GM12878 (cell line): ENCODE results near the gene COQ4. TPM values are rescaled to one million over a fixed set of nuclear protein-coding genes. Genes with fewer than 3 reads are reported as not detected.

ENCODE experiments used
- ATAC-seq: fragments of 200-7000 bp; cut with Tn5 transposase; 3 replicates; pipeline ENCODE4 v1.9.1; 2020; ENCODE audit warnings: mild to moderate bottlenecking, moderate library complexity
- BruUV-seq: library from RNA; stranded (reverse); fragments of 400-500 nt; replicated peaks from 2 replicates; lab custom pipeline; 2021; lab: Mats Ljungman, UMichigan
- CTCF ChIA-PET: fragments of 300-600 bp; sonication (Branson Sonifier 250); formaldehyde crosslinking; extraction: SDS; loops from one replicate; lab custom pipeline; 2021; ENCODE audit warnings: inconsistent platforms; lab: Yijun Ruan, JAX
- POLR2A ChIA-PET: fragments of 350-600 bp; formaldehyde crosslinking; extraction: SDS; loops from one replicate; lab custom pipeline; 2021; ENCODE audit warnings: inconsistent platforms; lab: Charles Lee
- RAD21 ChIA-PET: fragments of 300-600 bp; sonication (Branson Sonifier 250); formaldehyde crosslinking; loops from one replicate; lab custom pipeline; 2023; ENCODE audit warnings: antibody characterized with exemption; ENCODE audit not compliant: unreplicated experiment; lab: Charles Lee
- SMC1A ChIA-PET: fragments of 300-600 bp; sonication (Branson Sonifier 250); formaldehyde crosslinking; loops from one replicate; lab custom pipeline; 2023; ENCODE audit not compliant: unreplicated experiment, uncharacterized antibody; lab: Charles Lee
- DNase-seq: peaks from one replicate; pipeline ENCODE4 v3.0.0-alpha.2; 2011; ENCODE audit warnings: low read depth, low spot score
- FAIRE-seq: peaks from 3 replicates; lab custom pipeline; 2011; peaks lifted over from hg19 to GRCh38; lab: Jason Lieb, UNC
- H2AFZ ChIP-seq: 2 replicates; pipeline ENCODE4 v1.6.0; 2011; ENCODE audit warnings: low read depth, low read length, control low read depth; ENCODE audit not compliant: control insufficient read depth
- H3K27ac ChIP-seq: 2 replicates; pipeline ENCODE4 v1.5.1; 2011; ENCODE audit warnings: control low read depth; ENCODE audit not compliant: control insufficient read depth, insufficient read depth
- H3K27me3 ChIP-seq, 2 experiments: replicated peaks in 1 of 2; 2 replicates each; pipeline versions ENCODE4 v1.6.0 to v1.6.1; 2011; ENCODE audit warnings: low read length in 1 of 2; ENCODE audit not compliant: control insufficient read depth in 2 of 2, insufficient read depth in 2 of 2
- H3K36me3 ChIP-seq, 2 experiments: 2 replicates each; pipeline ENCODE4 v1.5.1; 2011; ENCODE audit warnings: low read length in 1 of 2; ENCODE audit not compliant: control insufficient read depth in 2 of 2, insufficient read depth in 2 of 2
- H3K4me1 ChIP-seq: 2 replicates; pipeline ENCODE4 v1.6.1; 2011; ENCODE audit warnings: mild to moderate bottlenecking, low read length, moderate library complexity, mixed read lengths; ENCODE audit not compliant: control insufficient read depth, insufficient read depth
- H3K4me2 ChIP-seq: 2 replicates; pipeline ENCODE4 v1.6.0; 2011; ENCODE audit warnings: control low read depth; ENCODE audit not compliant: control insufficient read depth, insufficient read depth
- H3K4me3 ChIP-seq: fragments of 200-600 bp; sonication (generic); 2 replicates; pipeline ENCODE4 v1.5.1; 2016
- H3K79me2 ChIP-seq: 2 replicates; pipeline ENCODE4 v1.6.0; 2011; ENCODE audit warnings: low read length; ENCODE audit not compliant: control insufficient read depth, insufficient read depth
- H3K9ac ChIP-seq: 2 replicates; pipeline ENCODE4 v1.8.0; 2011; ENCODE audit warnings: low read length, control low read depth, mixed read lengths; ENCODE audit not compliant: control insufficient read depth, insufficient read depth
- H3K9me3 ChIP-seq: replicated peaks from 3 replicates; pipeline ENCODE4 v1.5.1; 2011; ENCODE audit warnings: mild to moderate bottlenecking, low read length; ENCODE audit not compliant: control insufficient read depth, insufficient read depth
- H4K20me1 ChIP-seq: 2 replicates; pipeline ENCODE4 v1.6.0; 2011; ENCODE audit not compliant: control insufficient read depth, insufficient read depth
- ASH2L ChIP-seq: fragments of 300-600, 200-600 bp; sonication (generic); IDR thresholded peaks from 2 replicates; pipeline ENCODE4 v1.6.1; 2017; ENCODE audit warnings: low read depth, mild to moderate bottlenecking, borderline replicate concordance
- BMI1 ChIP-seq: fragments of 450-650 bp; IDR thresholded peaks from 2 replicates; pipeline ENCODE4 v1.6.1; 2016; ENCODE audit warnings: mild to moderate bottlenecking, moderate library complexity, borderline replicate concordance
- CUX1 ChIP-seq: IDR thresholded peaks from 2 replicates; pipeline ENCODE4 v1.6.1; 2012; ENCODE audit warnings: improper control_type of control experiment, low read depth, low read length; ENCODE audit not compliant: insufficient replicate concordance
- EGR1 ChIP-seq, 2 experiments: IDR thresholded peaks; 1 replicate in 1 of 2; 2 replicates in 1 of 2; pipeline ENCODE4 v1.6.1; 2011 to 2012; ENCODE audit warnings: low read depth in 2 of 2, low read length in 2 of 2, borderline replicate concordance in 1 of 2, mild to moderate bottlenecking in 1 of 2, moderate library complexity in 1 of 2
- IRF5 ChIP-seq: fragments of 450-650 bp; IDR thresholded peaks from 2 replicates; pipeline ENCODE4 v1.6.1; 2017; ENCODE audit warnings: borderline replicate concordance
- MTA3 ChIP-seq: IDR thresholded peaks from 2 replicates; pipeline ENCODE4 v1.6.1; 2012; ENCODE audit warnings: low read length, inconsistent platforms, borderline replicate concordance
- MYB ChIP-seq: fragments of 150-350 bp; IDR thresholded peaks from 2 replicates; pipeline ENCODE4 v1.6.1; 2014; ENCODE audit warnings: mild to moderate bottlenecking, low read depth, low read length, borderline replicate concordance
- RAD21 ChIP-seq: IDR thresholded peaks from 2 replicates; pipeline ENCODE4 v1.6.1; 2011; ENCODE audit warnings: mild to moderate bottlenecking, low read depth, low read length, moderate library complexity; ENCODE audit not compliant: insufficient read depth
- WGBS: methylation state at CpG from one replicate; pipeline ENCODE4 v1.1.6; 2016; ENCODE audit warnings: low lambda C conversion rate; ENCODE audit not compliant: insufficient replicate concordance, insufficient coverage; ENCODE audit errors: missing lambda C conversion rate; 5-methylcytosine and 5-hydroxymethylcytosine counted together
- in situ Hi-C: fragments of 300-500 bp; cut with MboI; formaldehyde crosslinking; loops from 9 replicates; pipeline ENCODE4 v1.14.3; 2018; ENCODE audit warnings: mixed read lengths
- intact Hi-C: fragments of 100-400 bp; cut with micrococcal nuclease; formaldehyde crosslinking; loops from one replicate; pipeline ENCODE4 v1.14.2; 2022; ENCODE audit not compliant: unreplicated experiment
- polyA plus RNA-seq, 11 experiments: library from polyadenylated mRNA; depleted of rRNA in 4 of 11; unstranded in 6 of 11; stranded (reverse) in 5 of 11; fragments of >200 nt; fragmentation: Nextera tagmentation in 4 of 11; fragmentation: Illumina TruSeq in 1 of 11; extraction: Ambion mirVana in 4 of 11; extraction: Trizol in 1 of 11; gene quantifications; 1 replicate in 1 of 11; 2 replicates in 10 of 11; pipeline versions ENCODE4 v1.2.1 to v1.2.3, GENCODE V29; 2011 to 2016; ENCODE audit warnings: inconsistent platforms in 2 of 11, missing spikeins in 2 of 11, low read depth in 1 of 11
- total RNA-seq, 4 experiments: library from RNA; depleted of rRNA in 3 of 4; stranded (reverse); fragments of >200 nt in 3 of 4; fragmentation: Illumina TruSeq in 1 of 4; extraction: Trizol in 1 of 4; gene quantifications; 2 replicates each; pipeline versions ENCODE4 v1.2.1 to v1.2.3, GENCODE V29; 2013 to 2021

Gene COQ4
- total and polyA plus RNA-seq, 10 of the 15 experiments (the other 5 are each of a cell fraction or from before 2014, with no cell fraction given) = 3.8 to 64.1 (median 38.6) TPM

- no peak overlapping the region for H3K4me2 ChIP-seq
- RAD21 ChIA-PET = no interaction called here
- SMC1A ChIA-PET = interaction anchor here (1.4 kb wide), 1 partner anchor 19 kb away, joined by 3 read pairs; no protein-coding TSS in a partner anchor
- H3K27me3 ChIP-seq = no peaks in the 10 kb centered on the region
- H4K20me1 ChIP-seq = no peaks in the 10 kb centered on the region
- CTCF ChIA-PET = interaction anchor here (0.9 to 2.6 kb wide), 3 partner anchors 9 to 37 kb away, joined by 3 to 9 read pairs (median 5); no protein-coding TSS in a partner anchor
- no peak overlapping the region for H3K9ac ChIP-seq
- no peak overlapping the region for H3K4me3 ChIP-seq
- FAIRE-seq = no peak
- BruUV-seq = no TSS peak
- peaks cover 0 to 1% of the 10 kb centered on the region in 2 experiments; a peak in 2 of 4 replicates for H3K36me3 ChIP-seq
- no peaks in the 10 kb centered on the region for H3K9me3 ChIP-seq
- H3K4me1 ChIP-seq = no peaks in the 10 kb centered on the region
- POLR2A ChIA-PET = interaction anchor here (0.6 kb wide), 2 partner anchors 8 to 363 kb away, joined by 3 read pairs; no protein-coding TSS in a partner anchor
- H3K27ac ChIP-seq = no peak overlapping the region
- TF ChIP-seq MYB (no peak), IRF5 (no peak)
- ATAC-seq = no peak
- no peak for DNase-seq
- WGBS = 90% methylated on average over 7 of the region's 9 CpGs
- H2AFZ ChIP-seq = no peak overlapping the region
- in situ Hi-C loops (no loop called here), intact Hi-C loops (no loop called here)
- no peaks in the 10 kb centered on the region for H3K79me2 ChIP-seq
These were observed 18.3 kb upstream of the COQ4 start for GRCh38 chr9:128304136-128304970.

GRCh38 chr9:128304971-128305288, 17.7 kb upstream of the COQ4 start:
- H2AFZ ChIP-seq = no peak overlapping the region
- no peak overlapping the region for H3K4me3 ChIP-seq
- SMC1A ChIA-PET = no interaction called here
- no peaks in the 10 kb centered on the region for H3K9me3 ChIP-seq
- POLR2A ChIA-PET = interaction anchor here (0.6 kb wide), 1 partner anchor 363 kb away, joined by 3 read pairs; no protein-coding TSS in a partner anchor
- no peaks in the 10 kb centered on the region for H4K20me1 ChIP-seq
- peaks cover 3 to 7% of the 10 kb centered on the region in 2 experiments; a peak in 2 of 4 replicates for H3K36me3 ChIP-seq
- 64% methylated on average over 5 of the region's 5 CpGs for WGBS
- intact Hi-C loops = no loop called here
- RAD21 ChIA-PET = no interaction called here
- H3K4me2 ChIP-seq = no peak overlapping the region
- no peaks in the 10 kb centered on the region for H3K79me2 ChIP-seq
- BruUV-seq = no TSS peak
- CTCF ChIA-PET = interaction anchor here (1.1 to 2.6 kb wide), 2 partner anchors 10 to 36 kb away, joined by 4 to 9 read pairs; no protein-coding TSS in a partner anchor
- no peaks in the 10 kb centered on the region for H3K4me1 ChIP-seq
- no peak overlapping the region for H3K9ac ChIP-seq
- in situ Hi-C loops = no loop called here
- H3K27ac ChIP-seq = no peak overlapping the region
- DNase-seq (no peak), ATAC-seq (no peak), FAIRE-seq (no peak)
- no peaks in the 10 kb centered on the region for H3K27me3 ChIP-seq
- TF ChIP-seq EGR1 (IDR thresholded peaks at IDR 0.05; ENCODE audit: borderline replicate concordance in 1 of 2, low read depth in 2 of 2, low read length in 2 of 2) (no peak), BMI1 (no peak), ASH2L (no peak), CUX1 (no peak), MTA3 (no peak), RAD21 (no peak)
